HepG2 (cell line): ENCODE data around the gene ARHGEF11. TPM values are rescaled to one million over a fixed set of nuclear protein-coding genes. Genes with fewer than 3 reads are reported as not detected.

ENCODE experiments used
- ATAC-seq: fragments of 200-7000 bp; cut with Tn5 transposase; 3 replicates; pipeline ENCODE4 v1.9.1; 2020; ENCODE audit warnings: mild to moderate bottlenecking, moderate library complexity
- BruUV-seq: library from RNA; stranded (reverse); fragments of 400-500 nt; replicated peaks from 2 replicates; lab custom pipeline; 2021; lab: Mats Ljungman, UMichigan
- CTCF ChIA-PET: fragments of 300-600 bp; formaldehyde crosslinking; extraction: SDS; loops from one replicate; lab custom pipeline; 2021; ENCODE audit warnings: low total read pairs, inconsistent platforms, low intra/inter-chr PET ratio; lab: Yijun Ruan, JAX
- POLR2A ChIA-PET: fragments of 350-600 bp; sonication (Branson Sonifier 250); formaldehyde crosslinking; loops from one replicate; lab custom pipeline; 2020; ENCODE audit warnings: antibody characterized with exemption, inconsistent platforms; lab: Yijun Ruan, JAX
- DNase-seq: peaks from one replicate; pipeline ENCODE4 v3.0.0-alpha.2; 2015; ENCODE audit warnings: low spot score
- FAIRE-seq: peaks from 3 replicates; lab custom pipeline; 2011; peaks lifted over from hg19 to GRCh38; lab: Jason Lieb, UNC
- H2AFZ ChIP-seq: one replicate; pipeline ENCODE4 v1.6.1; 2011; ENCODE audit warnings: low read length, inconsistent platforms
- H3K27ac ChIP-seq: fragments of 300-600 bp; 3 replicates; pipeline ENCODE4 v1.8.0; 2011; ENCODE audit warnings: mixed run types, mild to moderate bottlenecking, mixed read lengths, low read length, inconsistent platforms; ENCODE audit not compliant: insufficient read depth; ENCODE audit errors: extremely low read length
- H3K27me3 ChIP-seq, 2 experiments: fragments of 200-600 bp in 1 of 2; 2 replicates in 1 of 2; 3 replicates in 1 of 2; pipeline versions ENCODE4 v1.6.0 to v1.8.0; 2011; ENCODE audit warnings: low read length in 2 of 2, mild to moderate bottlenecking in 2 of 2, moderate library complexity in 2 of 2, inconsistent platforms in 1 of 2; ENCODE audit not compliant: insufficient read depth in 2 of 2, control insufficient read depth in 1 of 2
- H3K36me3 ChIP-seq, 2 experiments: fragments of 200-600 bp in 1 of 2; replicated peaks in 1 of 2; 2 replicates in 1 of 2; 3 replicates in 1 of 2; pipeline versions ENCODE4 v1.5.1 to v1.8.0; 2011; ENCODE audit warnings: low read length in 2 of 2, inconsistent platforms in 1 of 2; ENCODE audit not compliant: insufficient read depth in 2 of 2, control insufficient read depth in 1 of 2
- H3K4me1 ChIP-seq: 2 replicates; pipeline ENCODE4 v1.5.1; 2012; ENCODE audit warnings: low read length, inconsistent platforms; ENCODE audit not compliant: insufficient read depth
- H3K4me2 ChIP-seq: 2 replicates; pipeline ENCODE4 v1.6.0; 2011; ENCODE audit warnings: low read depth, low read length, inconsistent platforms
- H3K4me3 ChIP-seq, 3 experiments: fragments of 200-600 bp in 1 of 3; sonication (generic), shearing (Covaris generic) in 1 of 3; replicated peaks in 1 of 3; 2 replicates each; pipeline ENCODE4 v1.5.1; 2011 to 2016; ENCODE audit warnings: low read length in 3 of 3, inconsistent platforms in 2 of 3, low read depth in 2 of 3, mild to moderate bottlenecking in 2 of 3, control low read depth in 1 of 3, mixed read lengths in 1 of 3; ENCODE audit not compliant: insufficient read depth in 1 of 3
- H3K79me2 ChIP-seq: one replicate; pipeline ENCODE4 v1.6.1; 2011; ENCODE audit warnings: low read length, inconsistent platforms; ENCODE audit not compliant: insufficient read depth
- H3K9ac ChIP-seq: 2 replicates; pipeline ENCODE4 v1.6.0; 2011; ENCODE audit warnings: mild to moderate bottlenecking, low read depth, low read length, inconsistent platforms; ENCODE audit not compliant: insufficient read depth
- H3K9me3 ChIP-seq: 2 replicates; pipeline ENCODE4 v1.5.1; 2012; ENCODE audit warnings: mild to moderate bottlenecking, low read length
- H4K20me1 ChIP-seq: 2 replicates; pipeline ENCODE4 v1.6.0; 2011; ENCODE audit warnings: inconsistent platforms, mild to moderate bottlenecking, low read length, moderate library complexity; ENCODE audit not compliant: insufficient read depth
- EP300 ChIP-seq, 3 experiments: sonication (generic) in 1 of 3; formaldehyde crosslinking in 1 of 3; IDR thresholded peaks; 2 replicates each; pipeline versions ENCODE4 v1.5.1 to v1.6.1; 2011 to 2020; ENCODE audit warnings: low read depth in 2 of 3, low read length in 2 of 3, borderline replicate concordance in 1 of 3, improper control_type of control experiment in 1 of 3, mild to moderate bottlenecking in 1 of 3, missing genetic modification reagents in 1 of 3, moderate library complexity in 1 of 3
- HES4 ChIP-seq: sonication (generic); formaldehyde crosslinking; IDR thresholded peaks from 2 replicates; pipeline ENCODE4 v1.9.0; 2021; ENCODE audit warnings: mild to moderate bottlenecking, missing genetic modification reagents, borderline replicate concordance
- HOXD1 ChIP-seq: sonication (generic); formaldehyde crosslinking; IDR thresholded peaks from 2 replicates; pipeline ENCODE4 v1.5.0; 2020; ENCODE audit warnings: missing genetic modification reagents
- MTF2 ChIP-seq: sonication (generic); formaldehyde crosslinking; IDR thresholded peaks from 2 replicates; pipeline ENCODE4 v1.5.0; 2020; ENCODE audit warnings: missing genetic modification reagents, borderline replicate concordance
- RARG ChIP-seq: sonication (generic); formaldehyde crosslinking; IDR thresholded peaks from 2 replicates; pipeline ENCODE4 v1.4.0; 2020; ENCODE audit warnings: low read depth, mild to moderate bottlenecking, missing genetic modification reagents
- RBFOX2 ChIP-seq: fragments of 200-400 bp; formaldehyde crosslinking; IDR thresholded peaks from 2 replicates; pipeline ENCODE4 v1.6.1; 2017; ENCODE audit warnings: low read depth, mild to moderate bottlenecking, low read length
- SYNCRIP ChIP-seq: fragments of 200-400 bp; formaldehyde crosslinking; IDR thresholded peaks from 2 replicates; pipeline ENCODE4 v1.6.1; 2018; ENCODE audit warnings: mild to moderate bottlenecking, low read depth, low read length; ENCODE audit not compliant: insufficient read depth
- ZBTB7A ChIP-seq: sonication (generic); formaldehyde crosslinking; IDR thresholded peaks from 2 replicates; pipeline ENCODE4 v1.8.0; 2022; ENCODE audit warnings: mild to moderate bottlenecking, missing genetic modification reagents
- ZIK1 ChIP-seq: sonication (generic); formaldehyde crosslinking; IDR thresholded peaks from 2 replicates; pipeline ENCODE4 v1.5.0; 2020; ENCODE audit warnings: mild to moderate bottlenecking, low read depth, missing genetic modification reagents, borderline replicate concordance
- ZNF44 ChIP-seq: sonication (generic); formaldehyde crosslinking; IDR thresholded peaks from 2 replicates; pipeline ENCODE4 v1.5.1; 2020; ENCODE audit warnings: mild to moderate bottlenecking, missing genetic modification reagents
- WGBS: methylation state at CpG from one replicate; pipeline ENCODE4 v1.1.6; 2017; ENCODE audit warnings: low lambda C conversion rate; 5-methylcytosine and 5-hydroxymethylcytosine counted together
- in situ Hi-C: cut with HindIII; loops from 2 replicates; pipeline ENCODE4 v1.10.0; 2017; ENCODE audit warnings: low pct_unique_long_range_greater_than_20kb; ENCODE audit not compliant: extremely low pct_ligation_motif_present
- intact Hi-C: fragments of 100-400 bp; cut with micrococcal nuclease; formaldehyde crosslinking; loops from one replicate; pipeline ENCODE4 v1.10.0; 2022; ENCODE audit not compliant: unreplicated experiment
- polyA plus RNA-seq, 8 experiments: library from polyadenylated mRNA; depleted of rRNA in 3 of 8; stranded (reverse) in 7 of 8; unstranded in 1 of 8; fragments of >200 nt; fragmentation: Illumina TruSeq in 4 of 8; extraction: Trizol in 4 of 8; gene quantifications; 2 replicates each; pipeline versions ENCODE4 v1.2.1 to v1.2.3, GENCODE V29; 2011 to 2016; ENCODE audit warnings: low read depth in 4 of 8, missing spikeins in 1 of 8, mixed read lengths in 1 of 8; ENCODE audit not compliant: insufficient read depth in 1 of 8
- total RNA-seq, 5 experiments: library from RNA; depleted of rRNA; stranded (reverse); fragments of >200 nt; fragmentation: Illumina TruSeq; extraction: Trizol; gene quantifications; 2 replicates each; pipeline ENCODE4 v1.2.3, GENCODE V29; 2016; ENCODE audit warnings: low read depth in 1 of 5
- TF ChIP-seq, protein P1 (sequence below): sonication (generic); formaldehyde crosslinking; IDR thresholded peaks from 2 replicates; pipeline ENCODE4 v1.4.0; 2020; ENCODE audit warnings: mild to moderate bottlenecking, missing genetic modification reagents
- TF ChIP-seq, protein P2 (sequence below): sonication (generic); formaldehyde crosslinking; IDR thresholded peaks from 2 replicates; pipeline ENCODE4 v1.4.0; 2020; ENCODE audit warnings: missing genetic modification reagents
- TF ChIP-seq, protein P3 (sequence below): sonication (generic); formaldehyde crosslinking; IDR thresholded peaks from 2 replicates; pipeline ENCODE4 v1.4.0; 2020; ENCODE audit warnings: missing genetic modification reagents, low read depth, mild to moderate bottlenecking, borderline replicate concordance

Gene ARHGEF11
- total and polyA plus RNA-seq, 2 of the 13 experiments (the other 11 are each of a cell fraction or from before 2014, with no cell fraction given) = 16.5 to 21.2 TPM

DNA sequence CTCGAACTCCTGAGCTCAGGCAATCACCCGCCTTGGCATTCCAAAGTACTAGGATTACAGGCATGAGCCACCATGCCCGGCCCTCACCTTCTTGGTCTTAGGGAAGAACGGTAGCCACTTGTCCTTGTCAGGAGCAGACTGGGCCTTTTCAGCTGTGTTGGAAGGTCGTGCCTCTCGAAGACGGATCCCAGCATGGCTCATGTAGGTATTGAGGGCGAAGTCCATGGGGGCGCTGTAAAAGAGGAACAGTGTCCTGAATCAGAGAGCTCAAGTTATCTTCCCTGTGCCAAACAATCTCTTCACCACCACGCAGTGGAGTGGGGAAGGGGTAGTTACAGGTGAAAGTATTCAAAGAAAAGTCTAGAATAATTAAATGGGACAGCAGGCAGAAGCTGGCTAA, 89.2 kb downstream of the ARHGEF11 start:
- Histone ChIP-seq H2AFZ (no peak overlapping the region), H3K27ac (no peak overlapping the region), H3K4me3 (no peak overlapping the region), H4K20me1 (no peaks in the 10 kb centered on the region), H3K4me2 (no peak overlapping the region), H3K9me3 (no peaks in the 10 kb centered on the region), H3K79me2 (no peaks in the 10 kb centered on the region), H3K36me3 (peaks cover 30 to 74% of the 10 kb centered on the region in 2 experiments), H3K9ac (no peak overlapping the region), H3K27me3 (no peaks in the 10 kb centered on the region), H3K4me1 (no peaks in the 10 kb centered on the region)
- in situ Hi-C loops (no loop called here), intact Hi-C loops (no loop called here)
- CTCF ChIA-PET = no interaction called here
- no peak for DNase-seq
- no peak for ATAC-seq
- no peak for FAIRE-seq
- POLR2A ChIA-PET = no interaction called here
- WGBS = 95% methylated on average over 10 of the region's 10 CpGs
- TF ChIP-seq, protein P1, sequence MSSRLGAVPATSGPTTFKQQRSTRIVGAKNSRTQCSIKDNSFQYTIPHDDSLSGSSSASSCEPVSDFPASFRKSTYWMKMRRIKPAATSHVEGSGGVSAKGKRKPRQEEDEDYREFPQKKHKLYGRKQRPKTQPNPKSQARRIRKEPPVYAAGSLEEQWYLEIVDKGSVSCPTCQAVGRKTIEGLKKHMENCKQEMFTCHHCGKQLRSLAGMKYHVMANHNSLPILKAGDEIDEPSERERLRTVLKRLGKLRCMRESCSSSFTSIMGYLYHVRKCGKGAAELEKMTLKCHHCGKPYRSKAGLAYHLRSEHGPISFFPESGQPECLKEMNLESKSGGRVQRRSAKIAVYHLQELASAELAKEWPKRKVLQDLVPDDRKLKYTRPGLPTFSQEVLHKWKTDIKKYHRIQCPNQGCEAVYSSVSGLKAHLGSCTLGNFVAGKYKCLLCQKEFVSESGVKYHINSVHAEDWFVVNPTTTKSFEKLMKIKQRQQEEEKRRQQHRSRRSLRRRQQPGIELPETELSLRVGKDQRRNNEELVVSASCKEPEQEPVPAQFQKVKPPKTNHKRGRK (CRISPR knock-in tag) = no peak
- TF ChIP-seq RARG (CRISPR knock-in tag) (no peak), MTF2 (CRISPR knock-in tag) (no peak), ZIK1 (CRISPR knock-in tag) (no peak), EP300 (IDR thresholded peaks at IDR 0.05; ENCODE audit: low read depth in 2 of 2, low read length in 2 of 2) (no peak), EP300 (CRISPR knock-in tag; IDR thresholded peaks at IDR 0.05; ENCODE audit: borderline replicate concordance) (no peak), HES4 (CRISPR knock-in tag) (no peak), HOXD1 (CRISPR knock-in tag) (no peak), ZBTB7A (no peak), RBFOX2 (no peak), ZNF44 (no peak), SYNCRIP (no peak)
- TF ChIP-seq, protein P2, sequence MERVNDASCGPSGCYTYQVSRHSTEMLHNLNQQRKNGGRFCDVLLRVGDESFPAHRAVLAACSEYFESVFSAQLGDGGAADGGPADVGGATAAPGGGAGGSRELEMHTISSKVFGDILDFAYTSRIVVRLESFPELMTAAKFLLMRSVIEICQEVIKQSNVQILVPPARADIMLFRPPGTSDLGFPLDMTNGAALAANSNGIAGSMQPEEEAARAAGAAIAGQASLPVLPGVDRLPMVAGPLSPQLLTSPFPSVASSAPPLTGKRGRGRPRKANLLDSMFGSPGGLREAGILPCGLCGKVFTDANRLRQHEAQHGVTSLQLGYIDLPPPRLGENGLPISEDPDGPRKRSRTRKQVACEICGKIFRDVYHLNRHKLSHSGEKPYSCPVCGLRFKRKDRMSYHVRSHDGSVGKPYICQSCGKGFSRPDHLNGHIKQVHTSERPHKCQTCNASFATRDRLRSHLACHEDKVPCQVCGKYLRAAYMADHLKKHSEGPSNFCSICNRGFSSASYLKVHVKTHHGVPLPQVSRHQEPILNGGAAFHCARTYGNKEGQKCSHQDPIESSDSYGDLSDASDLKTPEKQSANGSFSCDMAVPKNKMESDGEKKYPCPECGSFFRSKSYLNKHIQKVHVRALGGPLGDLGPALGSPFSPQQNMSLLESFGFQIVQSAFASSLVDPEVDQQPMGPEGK (CRISPR knock-in tag) = no peak
- TF ChIP-seq, protein P3, sequence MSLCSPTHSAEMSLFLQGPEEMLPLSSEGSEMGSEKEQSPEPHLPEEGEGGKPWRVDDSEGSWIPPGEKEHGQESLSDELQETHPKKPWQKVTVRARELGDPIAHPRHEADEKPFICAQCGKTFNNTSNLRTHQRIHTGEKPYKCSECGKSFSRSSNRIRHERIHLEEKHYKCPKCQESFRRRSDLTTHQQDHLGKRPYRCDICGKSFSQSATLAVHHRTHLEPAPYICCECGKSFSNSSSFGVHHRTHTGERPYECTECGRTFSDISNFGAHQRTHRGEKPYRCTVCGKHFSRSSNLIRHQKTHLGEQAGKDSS (CRISPR knock-in tag) = no peak
- no TSS peak for BruUV-seq
